K562 (cell line): Measurements from ENCODE around the gene EOGT. TPM values are rescaled to one million over a fixed set of nuclear protein-coding genes. Genes with fewer than 3 reads are reported as not detected.

Source experiments
- ADNP ChIP-seq: fragments of 200-800 bp; sonication (Bioruptor generic); IDR thresholded peaks from 2 replicates; pipeline ENCODE4 v1.6.1; 2016; ENCODE audit warnings: missing genetic modification characterization, missing compliant biosample characterization
- CREM ChIP-seq: IDR thresholded peaks from 2 replicates; pipeline ENCODE4 v1.6.1; 2014; ENCODE audit warnings: antibody characterized with exemption, low read depth
- GTF2A2 ChIP-seq: IDR thresholded peaks from 2 replicates; pipeline ENCODE4 v1.6.1; 2016; ENCODE audit warnings: mild to moderate bottlenecking, missing genetic modification characterization, missing compliant biosample characterization
- KDM2B ChIP-seq: fragments of 250-450 bp; sonication (Bioruptor Pico); IDR thresholded peaks from 2 replicates; pipeline ENCODE4 v1.8.0; 2021; ENCODE audit warnings: mild to moderate bottlenecking, moderate library complexity
- MTA2 ChIP-seq: fragments of 450-650 bp; IDR thresholded peaks from 2 replicates; pipeline ENCODE4 v1.6.1; 2016; ENCODE audit warnings: low read depth
- MTF1 ChIP-seq: fragments of 250-450 bp; sonication (Bioruptor Pico); IDR thresholded peaks from 2 replicates; pipeline ENCODE4 v1.9.0; 2021; ENCODE audit warnings: moderate library complexity, mild to moderate bottlenecking, inconsistent platforms, borderline replicate concordance
- NCOA2 ChIP-seq, 2 experiments: fragments of 450-650 bp; IDR thresholded peaks; 2 replicates each; pipeline ENCODE4 v1.6.1; 2018; ENCODE audit warnings: mild to moderate bottlenecking in 2 of 2, moderate library complexity in 1 of 2; ENCODE audit not compliant: partially characterized antibody in 2 of 2
- NFE2L1 ChIP-seq: fragments of 450-650 bp; IDR thresholded peaks from 2 replicates; pipeline ENCODE4 v1.6.1; 2016; ENCODE audit warnings: missing genetic modification characterization, low read depth, mild to moderate bottlenecking, missing compliant biosample characterization, moderate library complexity, borderline replicate concordance
- PHB2 ChIP-seq: fragments of 450-650 bp; IDR thresholded peaks from 2 replicates; pipeline ENCODE4 v1.6.1; 2017; ENCODE audit warnings: low read depth
- POLR3G ChIP-seq: IDR thresholded peaks from 2 replicates; pipeline ENCODE4 v1.6.1; 2011; ENCODE audit not compliant: insufficient read length, insufficient replicate concordance; ENCODE audit errors: extremely low read depth
- SMARCA5 ChIP-seq: fragments of 450-650 bp; IDR thresholded peaks from 2 replicates; pipeline ENCODE4 v1.6.1; 2016
- TAF9B ChIP-seq: fragments of 450-650 bp; IDR thresholded peaks from 2 replicates; pipeline ENCODE4 v1.6.1; 2018; ENCODE audit warnings: mild to moderate bottlenecking; ENCODE audit not compliant: partially characterized antibody
- TGIF2 ChIP-seq: sonication (generic); formaldehyde crosslinking; IDR thresholded peaks from 2 replicates; pipeline ENCODE4 v1.8.1; 2022; ENCODE audit warnings: mild to moderate bottlenecking, missing genetic modification reagents, moderate library complexity
- ZC3H8 ChIP-seq: fragments of 450-650 bp; IDR thresholded peaks from 2 replicates; pipeline ENCODE4 v1.6.1; 2017
- ZNF121 ChIP-seq: sonication (generic); formaldehyde crosslinking; conservative IDR thresholded peaks from 2 replicates; pipeline ENCODE4 v1.8.0; 2022; ENCODE audit warnings: missing genetic modification reagents
- ZNF444 ChIP-seq: fragments of 250-450 bp; sonication (Bioruptor Pico); IDR thresholded peaks from 2 replicates; pipeline ENCODE4 v1.4.0; 2020; ENCODE audit warnings: mild to moderate bottlenecking, moderate library complexity
- polyA plus RNA-seq, 8 experiments: library from polyadenylated mRNA; depleted of rRNA in 4 of 8; stranded (reverse) in 5 of 8; unstranded in 3 of 8; fragments of >200 nt; fragmentation: Nextera tagmentation in 2 of 8; fragmentation: Illumina TruSeq in 1 of 8; extraction: Ambion mirVana in 2 of 8; extraction: Trizol in 1 of 8; gene quantifications; 2 replicates each; pipeline versions ENCODE4 v1.2.1 to v1.2.3, GENCODE V29; 2011 to 2014; ENCODE audit warnings: inconsistent platforms in 1 of 8, missing spikeins in 1 of 8
- total RNA-seq, 7 experiments: library from RNA; depleted of rRNA in 6 of 7; stranded (reverse); fragments of >200 nt in 6 of 7; fragmentation: Illumina TruSeq in 2 of 7; extraction: Trizol in 2 of 7; gene quantifications; 2 replicates each; pipeline versions ENCODE4 v1.2.1 to v1.2.3, GENCODE V29; 2011 to 2021; ENCODE audit warnings: low replicate concordance in 1 of 7
- TF ChIP-seq, protein P1 (sequence below): fragments of 450-650 bp; formaldehyde crosslinking; IDR thresholded peaks from 2 replicates; pipeline ENCODE4 v1.4.0; 2020; ENCODE audit warnings: mild to moderate bottlenecking, mixed read lengths
- TF ChIP-seq, protein P2 (sequence below): IDR thresholded peaks from 3 replicates; pipeline ENCODE4 v1.6.1; 2011; ENCODE audit warnings: borderline replicate concordance, mild to moderate bottlenecking; ENCODE audit not compliant: insufficient read length, insufficient read depth
- TF ChIP-seq, protein P3 (sequence below): sonication (generic); formaldehyde crosslinking; IDR thresholded peaks from 2 replicates; pipeline ENCODE4 v1.8.1; 2023; ENCODE audit warnings: mild to moderate bottlenecking, missing genetic modification reagents, moderate library complexity

The EOGT gene
- total and polyA plus RNA-seq, 9 of the 15 experiments (the other 6 are each of a cell fraction or from before 2014, with no cell fraction given), result 3.6 to 17.9 (median 7.4) TPM

DNA sequence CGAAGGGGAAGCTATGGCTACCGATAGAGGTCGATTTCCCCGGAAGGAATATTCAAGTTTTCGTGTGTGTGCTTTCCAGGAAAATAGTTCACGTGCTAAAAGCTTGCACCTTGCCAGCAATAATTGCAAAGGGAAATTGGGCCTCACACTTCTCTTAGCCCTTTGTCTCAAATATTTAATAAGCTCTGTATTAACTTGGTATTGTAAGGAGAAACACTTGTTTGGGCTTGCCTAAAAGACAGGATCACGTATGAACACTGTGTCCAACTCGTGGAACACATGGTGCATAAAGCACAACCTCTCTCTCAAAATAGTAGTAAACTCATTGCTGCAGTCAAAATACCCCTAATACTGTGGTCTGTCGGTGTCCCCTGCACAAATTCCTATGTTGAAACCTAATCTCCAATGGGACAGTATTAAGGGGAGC lies 39.0 kb upstream of the EOGT start (continued):
- TF ChIP-seq ZNF444, result no peak
- TF ChIP-seq KDM2B (CRISPR knock-in tag), result no peak
- no peak for TF ChIP-seq CREM
- TF ChIP-seq TGIF2, result no peak
- TF ChIP-seq ADNP (tag), result no peak
- TF ChIP-seq GTF2A2 (tag), result no peak
- TF ChIP-seq ZC3H8, result no peak
- no peak for TF ChIP-seq PHB2
- TF ChIP-seq SMARCA5, result no peak
- no peak for TF ChIP-seq MTA2
- no peak for TF ChIP-seq MTF1 (CRISPR knock-in tag)
- TF ChIP-seq POLR3G, result no peak
- TF ChIP-seq ZNF121 (CRISPR knock-in tag), result no peak
- TF ChIP-seq, protein P1, sequence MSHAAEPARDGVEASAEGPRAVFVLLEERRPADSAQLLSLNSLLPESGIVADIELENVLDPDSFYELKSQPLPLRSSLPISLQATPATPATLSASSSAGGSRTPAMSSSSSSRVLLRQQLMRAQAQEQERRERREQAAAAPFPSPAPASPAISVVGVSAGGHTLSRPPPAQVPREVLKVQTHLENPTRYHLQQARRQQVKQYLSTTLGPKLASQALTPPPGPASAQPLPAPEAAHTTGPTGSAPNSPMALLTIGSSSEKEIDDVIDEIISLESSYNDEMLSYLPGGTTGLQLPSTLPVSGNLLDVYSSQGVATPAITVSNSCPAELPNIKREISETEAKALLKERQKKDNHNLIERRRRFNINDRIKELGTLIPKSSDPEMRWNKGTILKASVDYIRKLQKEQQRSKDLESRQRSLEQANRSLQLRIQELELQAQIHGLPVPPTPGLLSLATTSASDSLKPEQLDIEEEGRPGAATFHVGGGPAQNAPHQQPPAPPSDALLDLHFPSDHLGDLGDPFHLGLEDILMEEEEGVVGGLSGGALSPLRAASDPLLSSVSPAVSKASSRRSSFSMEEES (CRISPR knock-in tag), result no peak
- no peak for TF ChIP-seq NFE2L1 (tag)
- no peak for TF ChIP-seq NCOA2 (IDR thresholded peaks at IDR 0.05; ENCODE audit: partially characterized antibody in 2 of 2)
- TF ChIP-seq TAF9B, result no peak
- TF ChIP-seq, protein P2, sequence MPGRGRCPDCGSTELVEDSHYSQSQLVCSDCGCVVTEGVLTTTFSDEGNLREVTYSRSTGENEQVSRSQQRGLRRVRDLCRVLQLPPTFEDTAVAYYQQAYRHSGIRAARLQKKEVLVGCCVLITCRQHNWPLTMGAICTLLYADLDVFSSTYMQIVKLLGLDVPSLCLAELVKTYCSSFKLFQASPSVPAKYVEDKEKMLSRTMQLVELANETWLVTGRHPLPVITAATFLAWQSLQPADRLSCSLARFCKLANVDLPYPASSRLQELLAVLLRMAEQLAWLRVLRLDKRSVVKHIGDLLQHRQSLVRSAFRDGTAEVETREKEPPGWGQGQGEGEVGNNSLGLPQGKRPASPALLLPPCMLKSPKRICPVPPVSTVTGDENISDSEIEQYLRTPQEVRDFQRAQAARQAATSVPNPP, result no peak
- TF ChIP-seq, protein P3, sequence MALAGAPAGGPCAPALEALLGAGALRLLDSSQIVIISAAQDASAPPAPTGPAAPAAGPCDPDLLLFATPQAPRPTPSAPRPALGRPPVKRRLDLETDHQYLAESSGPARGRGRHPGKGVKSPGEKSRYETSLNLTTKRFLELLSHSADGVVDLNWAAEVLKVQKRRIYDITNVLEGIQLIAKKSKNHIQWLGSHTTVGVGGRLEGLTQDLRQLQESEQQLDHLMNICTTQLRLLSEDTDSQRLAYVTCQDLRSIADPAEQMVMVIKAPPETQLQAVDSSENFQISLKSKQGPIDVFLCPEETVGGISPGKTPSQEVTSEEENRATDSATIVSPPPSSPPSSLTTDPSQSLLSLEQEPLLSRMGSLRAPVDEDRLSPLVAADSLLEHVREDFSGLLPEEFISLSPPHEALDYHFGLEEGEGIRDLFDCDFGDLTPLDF, result no peak
